HT-29 (cell line): ENCODE results near the gene PET100. TPM values are rescaled to one million over a fixed set of nuclear protein-coding genes. Genes with fewer than 3 reads are reported as not detected.

Source experiments
- DNase-seq: peaks from one replicate; pipeline ENCODE4 v3.0.0-alpha.2; 2015; ENCODE audit warnings: low spot score
- total RNA-seq: library from RNA; depleted of rRNA; stranded (reverse); fragments of >200 nt; shearing (Covaris generic); gene quantifications from 2 replicates; pipeline ENCODE4 v1.2.3, GENCODE V29; 2014

The PET100 gene
- total RNA-seq, 1 experiment from 2014 or later: 27.7 TPM

GRCh38 chr19:7650148-7650547 lies 20.6 kb downstream of the PET100 start:
- no peak for DNase-seq

GRCh38 chr19:7652061-7652641 lies 22.6 kb downstream of the PET100 start:
- DNase-seq: peak; percentile 67

- no peak for DNase-seq
Observed at GRCh38 chr19:7654401-7654800, 24.8 kb downstream of the PET100 start.

GRCh38 chr19:7655581-7655980 lies 26.0 kb downstream of the PET100 start:
- no peak for DNase-seq

GRCh38 chr19:7657131-7657751 lies 27.6 kb downstream of the PET100 start:
- no peak for DNase-seq

DNA sequence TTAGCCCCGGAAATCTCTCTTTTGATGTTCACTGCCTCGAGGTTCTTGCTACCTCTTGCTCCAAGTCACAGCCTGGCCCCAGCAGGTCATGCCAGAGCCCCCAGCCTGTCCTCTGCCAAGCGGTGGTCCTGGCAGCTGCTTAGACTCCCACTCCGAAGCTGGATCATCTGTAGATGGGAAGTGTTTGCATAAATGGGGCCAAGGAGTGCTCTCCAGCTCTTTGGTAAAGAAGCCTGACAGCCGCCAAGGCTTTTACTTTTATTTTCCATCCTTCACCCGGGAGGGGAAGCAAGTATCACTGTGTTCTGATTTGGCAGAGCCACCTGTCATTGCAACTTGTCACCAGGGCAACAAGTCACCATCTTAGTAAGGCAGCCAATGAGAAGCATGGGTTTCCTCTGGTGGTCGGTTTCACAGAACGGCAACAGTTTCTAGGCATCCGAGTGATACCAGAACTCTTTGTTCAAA lies 28.7 kb downstream of the PET100 start:
- no peak for DNase-seq

- DNase-seq: no peak
Observed at GRCh38 chr19:7661744-7662538, 32.3 kb downstream of the PET100 start.

- no peak for DNase-seq
Observed at GRCh38 chr19:7662657-7663056, 33.1 kb downstream of the PET100 start.

DNA sequence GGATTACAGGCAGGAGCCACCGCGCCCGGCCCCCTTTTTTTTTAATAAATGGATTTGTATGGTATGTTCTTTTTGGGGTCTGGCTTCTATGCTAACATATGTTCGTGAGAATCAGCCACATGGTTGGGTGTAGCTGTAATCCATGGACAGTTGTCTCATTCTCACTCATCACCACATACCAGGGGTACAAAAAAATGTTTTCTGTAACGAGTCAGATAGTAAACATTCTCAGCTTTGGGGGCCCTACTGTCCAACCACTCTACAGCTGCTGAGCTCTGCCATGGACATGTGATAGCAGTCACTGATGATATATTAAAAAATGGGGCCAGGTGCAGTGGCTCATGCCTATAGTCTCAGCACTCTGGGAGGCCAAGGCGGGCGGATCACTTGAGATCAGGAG lies 34.1 kb downstream of the PET100 start:
- DNase-seq: no peak

- DNase-seq: no peak
Observed at GRCh38 chr19:7665076-7665475, 35.5 kb downstream of the PET100 start.

- DNase-seq: no peak
Observed at GRCh38 chr19:7668842-7669241, 39.2 kb downstream of the PET100 start, which contains the start of gene RETN. TSS of gene RETN (plus strand) at chr19:7669049. CDS start at chr19:7669327, 278 bp downstream.

GRCh38 chr19:7669641-7670040 lies 40.0 kb downstream of the PET100 start:
- no peak for DNase-seq

DNA sequence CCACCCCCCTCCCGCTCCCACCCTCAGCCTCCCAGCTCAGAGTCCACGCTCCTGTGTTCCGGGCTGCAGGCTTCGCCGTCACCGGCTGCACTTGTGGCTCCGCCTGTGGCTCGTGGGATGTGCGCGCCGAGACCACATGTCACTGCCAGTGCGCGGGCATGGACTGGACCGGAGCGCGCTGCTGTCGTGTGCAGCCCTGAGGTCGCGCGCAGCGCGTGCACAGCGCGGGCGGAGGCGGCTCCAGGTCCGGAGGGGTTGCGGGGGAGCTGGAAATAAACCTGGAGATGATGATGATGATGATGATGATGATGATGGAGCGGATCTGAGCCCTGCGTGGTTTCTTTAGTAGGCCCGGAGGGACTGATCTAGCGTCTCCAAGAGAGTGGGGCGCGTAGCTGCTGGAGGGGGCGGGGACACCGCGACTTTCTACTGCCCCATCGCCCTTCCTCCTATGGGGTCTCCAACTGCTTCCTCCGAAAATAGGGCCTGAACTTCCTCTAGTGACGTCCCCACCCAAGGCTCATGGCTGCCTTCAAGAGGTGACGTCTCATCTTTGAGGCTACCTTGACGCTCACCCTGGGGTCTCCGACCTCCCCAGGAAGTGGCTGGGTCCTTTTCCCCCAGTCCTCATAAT lies 40.7 kb downstream of the PET100 start:
- DNase-seq: no peak

- DNase-seq: no peak
Observed at GRCh38 chr19:7670790-7671189, 41.2 kb downstream of the PET100 start.

DNA sequence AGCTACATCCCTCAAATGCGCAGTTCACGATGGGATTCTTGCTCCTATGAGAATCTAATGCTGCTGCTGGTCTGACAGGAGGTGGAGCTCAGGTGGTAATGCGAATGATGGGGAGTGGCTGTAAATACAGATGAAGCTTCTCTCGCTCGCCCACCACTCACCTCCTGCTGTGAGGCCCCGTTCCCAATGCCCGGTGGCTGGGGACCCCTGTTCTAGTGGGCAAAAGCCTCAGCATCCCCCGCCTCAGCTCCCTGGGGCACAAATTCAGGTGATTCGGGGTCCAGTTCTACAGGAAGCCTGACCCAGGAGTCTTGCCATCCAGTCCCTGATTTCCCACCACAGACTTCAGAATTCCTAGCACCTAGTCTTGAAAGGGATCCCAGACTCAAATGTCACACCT lies 42.9 kb downstream of the PET100 start:
- DNase-seq: no peak

DNA sequence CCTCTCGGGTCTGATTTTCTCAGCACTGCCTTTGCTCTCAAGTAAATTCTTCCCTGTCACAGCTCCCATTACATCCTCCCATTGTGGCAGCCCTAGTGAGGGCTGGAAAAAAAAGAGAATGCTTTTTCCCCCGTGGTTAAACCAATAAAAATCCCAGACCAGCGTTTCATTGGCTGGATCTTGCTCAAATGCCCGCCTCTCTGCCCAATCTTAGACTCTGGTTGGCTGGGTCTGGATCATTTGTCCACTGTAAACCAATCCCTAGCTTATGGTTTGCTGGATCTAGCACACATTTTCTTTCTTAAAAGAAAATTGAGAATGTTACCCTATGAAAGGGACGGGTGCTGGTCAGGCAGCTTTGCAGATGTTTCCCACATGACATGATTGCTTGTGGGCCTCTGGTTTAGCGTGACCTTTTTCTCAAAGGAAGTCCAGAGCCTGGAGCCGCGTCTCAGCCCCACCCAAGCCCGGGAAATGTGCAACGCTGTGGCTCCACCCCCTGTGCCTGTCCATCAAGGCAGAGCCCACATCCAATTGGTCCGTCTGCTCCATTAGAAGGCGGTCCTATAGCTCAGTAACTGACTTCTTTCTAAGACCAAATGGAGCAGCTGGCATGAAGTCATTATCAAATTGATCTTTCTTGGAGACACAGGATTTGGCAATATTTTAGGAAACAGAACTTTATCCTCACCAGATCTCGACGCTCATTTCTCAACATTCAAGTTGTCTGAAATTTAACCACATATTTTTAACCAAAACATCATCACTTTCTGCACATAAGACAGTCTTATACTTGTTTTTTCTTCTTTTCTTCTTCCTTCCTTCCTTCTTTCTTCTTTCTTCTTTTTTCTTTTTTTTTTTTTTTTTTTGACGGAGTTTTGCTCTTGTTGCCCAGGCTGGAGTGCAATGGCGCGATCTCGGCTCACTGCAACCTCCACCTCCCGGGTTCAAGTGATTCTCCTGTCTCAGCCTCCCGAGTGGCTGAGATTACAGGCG lies 44.7 kb downstream of the PET100 start:
- peak; percentile 58 for DNase-seq

DNA sequence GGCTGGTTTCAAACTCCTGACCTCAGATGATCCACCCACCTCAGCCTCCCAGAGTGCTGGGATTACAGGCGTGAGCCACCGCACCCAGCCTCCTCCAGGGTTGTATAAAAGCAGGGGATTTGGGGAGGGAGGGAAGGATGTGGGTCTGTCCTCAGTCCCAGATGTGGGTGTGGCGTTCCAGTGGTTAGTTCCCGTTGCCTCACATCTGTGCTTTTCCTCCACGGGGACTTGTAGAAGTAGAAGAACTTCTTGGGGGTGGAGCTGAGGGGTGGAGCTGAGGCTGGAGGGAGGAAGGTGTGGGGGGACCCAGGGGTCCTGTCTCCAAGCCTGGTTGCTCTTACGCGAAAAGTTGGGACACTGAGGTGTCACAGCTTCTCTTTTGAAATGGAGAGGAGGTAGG lies 46.8 kb downstream of the PET100 start:
- DNase-seq: no peak

GRCh38 chr19:7676854-7677253 lies 47.3 kb downstream of the PET100 start, which contains the start of gene MCEMP1:
TSS of gene MCEMP1 (plus strand) at chr19:7677090. CDS start at chr19:7677121, 31 bp downstream.
- no peak for DNase-seq

DNA sequence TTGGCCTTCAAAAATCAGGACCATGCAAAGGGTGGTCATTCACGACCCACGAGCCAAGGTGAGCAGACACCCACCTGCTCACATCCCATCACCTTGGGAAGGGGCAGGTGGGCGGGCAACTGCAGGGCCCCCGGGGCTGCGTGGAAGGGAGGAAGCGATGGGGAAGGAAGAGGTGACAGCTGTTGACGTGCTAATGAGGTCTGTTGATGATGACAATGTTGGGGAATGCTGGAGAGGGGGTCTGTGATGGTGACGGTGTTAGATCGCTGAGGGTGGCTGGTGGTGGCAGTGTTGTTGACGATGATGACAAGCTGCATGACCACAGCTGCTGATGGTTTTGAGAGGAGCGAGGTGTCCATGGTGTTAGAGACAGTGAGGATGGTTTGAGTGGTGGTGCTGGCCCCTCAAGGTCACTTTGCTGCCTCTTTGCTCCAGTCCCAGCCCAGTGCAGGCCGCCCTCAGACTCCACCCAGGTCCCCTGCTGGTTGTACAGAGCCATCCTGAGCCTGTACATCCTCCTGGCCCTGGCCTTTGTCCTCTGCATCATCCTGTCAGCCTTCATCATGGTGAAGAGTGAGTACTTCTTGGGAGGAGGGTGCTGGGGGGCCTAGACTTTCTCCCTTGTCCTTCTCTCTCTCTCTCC lies 48.2 kb downstream of the PET100 start:
- no peak for DNase-seq
